Ovary (tissue), 9 donors: Measurements from ENCODE around the gene G3BP1. TPM values are rescaled to one million over a fixed set of nuclear protein-coding genes. Genes with fewer than 3 reads are reported as not detected.
"Not testable (repeated sequence)": the region's sequence is repeated elsewhere in the genome, so short reads cannot be mapped to it uniquely, and the experiment has no call there.

Experiments
- DNase-seq, 5 donors: peaks; one replicate each; pipeline ENCODE4 v3.0.0-alpha.2; 2019 to 2020
- H3K27ac ChIP-seq, 2 donors: fragments of 200-600 bp; one replicate each; pipeline versions ENCODE4 v1.5.1 to v1.8.0; 2019 to 2022
- H3K27me3 ChIP-seq: fragments of 200-600 bp; one replicate; pipeline ENCODE4 v1.8.0; 2022
- H3K36me3 ChIP-seq: fragments of 200-600 bp; sonication (generic); one replicate; pipeline ENCODE4 v1.5.1; 2019
- H3K4me1 ChIP-seq: one replicate; pipeline ENCODE4 v1.8.1; 2013; ENCODE audit warnings: mild to moderate bottlenecking, moderate library complexity; ENCODE audit not compliant: insufficient read depth
- H3K4me3 ChIP-seq: fragments of 200-600 bp; sonication (generic); one replicate; pipeline ENCODE4 v1.5.1; 2017
- H3K9me3 ChIP-seq, 2 donors: fragments of 200-600 bp in 1 of 2; sonication (generic) in 1 of 2; one replicate each; pipeline versions ENCODE4 v1.5.1 to v1.8.1; 2013 to 2019; ENCODE audit warnings: mild to moderate bottlenecking in 1 of 2, moderate library complexity in 1 of 2
- CTCF ChIP-seq, 3 donors: fragments of 450-650 bp in 2 of 3; fragments of 200-600 bp in 1 of 3; IDR thresholded peaks; one replicate each; pipeline versions ENCODE4 v1.5.1 to v1.8.0; 2016 to 2022; ENCODE audit warnings: antibody characterized with exemption in 3 of 3, mild to moderate bottlenecking in 1 of 3
- EP300 ChIP-seq: sonication (generic); formaldehyde crosslinking; IDR thresholded peaks from one replicate; pipeline ENCODE4 v1.6.1; 2017; ENCODE audit warnings: antibody characterized with exemption
- POLR2A ChIP-seq: fragments of 450-650 bp; IDR thresholded peaks from one replicate; pipeline ENCODE4 v1.6.1; 2017; ENCODE audit warnings: antibody characterized with exemption, mild to moderate bottlenecking, moderate library complexity
- WGBS, 3 donors: extraction: QIAGEN DNeasy Blood & Tissue Kit in 1 of 3; methylation state at CpG; one replicate each; pipeline versions ENCODE4 v1.1.5 to v1.1.7; 2013 to 2017; 5-methylcytosine and 5-hydroxymethylcytosine counted together
- intact Hi-C, 4 donors: fragments of 100-400 bp; cut with DNase I; formaldehyde crosslinking; loops; one replicate each; pipeline versions ENCODE4 v1.11.0 to v1.15.1; 2022 to 2023
- polyA plus RNA-seq, 2 donors: library from polyadenylated mRNA; stranded (reverse); fragments of 200-250 nt in 1 of 2; fragments of 350-450 nt in 1 of 2; fragmentation: Illumina TruSeq in 1 of 2; extraction: RNeasy Lipid Tissue Mini Kit (QIAGEN cat#74804) in 1 of 2; gene quantifications; one replicate each; pipeline ENCODE4 v1.2.3, GENCODE V29; 2013 to 2014
- total RNA-seq, 7 donors: library from RNA; depleted of rRNA in 2 of 7; stranded (reverse); fragments of >200 nt in 2 of 7; fragmentation: NEBNext Ultra II Directional in 3 of 7; extraction: Animal tissue kit (Norgen Biotek cat#: 25700) in 3 of 7; gene quantifications; one replicate each; pipeline versions ENCODE4 v1.1.0 to v1.2.4, GENCODE V29; 2016 to 2023
- donor health status: DM: no; HTN: no; CAD: no; lungs with moderate emphysema.
- donor health status: DM: no; HTN: no; CAD: no.
- donor health status: Bipolar disorder and iron deficiency.
- donor health status: DM: yes; HTN: yes; CAD: no.
- donor health status: DM: no; HTN: no; CAD: no.
- donor health status: DM: yes; HTN: yes; CAD: no.

The G3BP1 gene
- total and polyA plus RNA-seq, 9 donors = 31.0 to 224 (median 153) TPM

- intact Hi-C loops = no loop called here
- H3K4me3 ChIP-seq = no peak overlapping the region
- WGBS, 3 donors = 86 to 91% (median 89%) methylated on average over 11 of the region's 11 CpGs
- TF ChIP-seq CTCF (IDR thresholded peaks at IDR 0.05) (no peak), EP300 (no peak), POLR2A (no peak)
- H3K9me3 ChIP-seq = no peaks in the 10 kb centered on the region
- no peaks in the 10 kb centered on the region for H3K36me3 ChIP-seq
- DNase-seq = no peak
- no peaks in the 10 kb centered on the region for H3K27me3 ChIP-seq
- no peak overlapping the region for H3K27ac ChIP-seq
- H3K4me1 ChIP-seq = peaks cover 9% of the 10 kb centered on the region
Measured at GRCh38 chr5:151780348-151780747, 8.6 kb downstream of the G3BP1 start.

- no peak for DNase-seq
- H3K36me3 ChIP-seq = no peaks in the 10 kb centered on the region
- H3K4me3 ChIP-seq = no peak overlapping the region
- no peaks in the 10 kb centered on the region for H3K9me3 ChIP-seq
- H3K4me1 ChIP-seq = peaks cover 9% of the 10 kb centered on the region
- no peak overlapping the region for H3K27ac ChIP-seq
- H3K27me3 ChIP-seq = no peaks in the 10 kb centered on the region
- no peak for TF ChIP-seq CTCF (IDR thresholded peaks at IDR 0.05)
- no peak for TF ChIP-seq POLR2A
- TF ChIP-seq EP300 = no peak
- WGBS, 3 donors = 29 to 38% (median 37%) methylated on average over 1 of the region's 1 CpG
- intact Hi-C loops = no loop called here
Measured at GRCh38 chr5:151781201-151781600, 9.4 kb downstream of the G3BP1 start.

- DNase-seq, H3K4me1 ChIP-seq, H3K4me3 ChIP-seq, H3K9me3 ChIP-seq, H3K36me3 ChIP-seq, intact Hi-C loops, H3K27me3 ChIP-seq, H3K27ac ChIP-seq: not testable (repeated sequence)
- WGBS, 3 donors = 92 to 95% (median 95%) methylated on average over 16 of the region's 16 CpGs
Measured at GRCh38 chr5:151783664-151784063, 11.9 kb downstream of the G3BP1 start.

GRCh38 chr5:151784141-151784540 lies 12.4 kb downstream of the G3BP1 start:
- no peaks in the 10 kb centered on the region for H3K9me3 ChIP-seq
- H3K4me3 ChIP-seq = no peak overlapping the region
- H3K4me1 ChIP-seq = peaks cover 6% of the 10 kb centered on the region
- DNase-seq = no peak
- TF ChIP-seq CTCF (IDR thresholded peaks at IDR 0.05) = no peak
- no peak for TF ChIP-seq POLR2A
- no peak for TF ChIP-seq EP300
- H3K36me3 ChIP-seq = no peaks in the 10 kb centered on the region
- H3K27me3 ChIP-seq = no peaks in the 10 kb centered on the region
- H3K27ac ChIP-seq = no peak overlapping the region
- 53 to 64% (median 56%) methylated on average over 3 of the region's 3 CpGs for WGBS, 3 donors
- intact Hi-C loops = no loop called here

- H3K27me3 ChIP-seq = no peaks in the 10 kb centered on the region
- 69 to 79% (median 78%) methylated on average over 4 of the region's 4 CpGs for WGBS, 3 donors
- DNase-seq = no peak
- no peak for TF ChIP-seq CTCF (IDR thresholded peaks at IDR 0.05)
- TF ChIP-seq POLR2A = no peak
- TF ChIP-seq EP300 = no peak
- no peaks in the 10 kb centered on the region for H3K9me3 ChIP-seq
- no peak overlapping the region for H3K4me3 ChIP-seq
- intact Hi-C loops = no loop called here
- peaks cover 4% of the 10 kb centered on the region for H3K4me1 ChIP-seq
- no peak overlapping the region for H3K27ac ChIP-seq
- no peaks in the 10 kb centered on the region for H3K36me3 ChIP-seq
Measured at GRCh38 chr5:151786468-151786867, 14.7 kb downstream of the G3BP1 start.
